Muscle of leg (tissue), 11 donors: ENCODE measurements around the gene ACSM5. TPM values are rescaled to one million over a fixed set of nuclear protein-coding genes. Genes with fewer than 3 reads are reported as not detected.

Source experiments
- DNase-seq: peaks from one replicate; pipeline ENCODE4 v3.0.0; 2013
- H3K27ac ChIP-seq: one replicate; pipeline ENCODE4 v1.5.1; 2013; ENCODE audit warnings: mild to moderate bottlenecking, low read length, control low read depth
- H3K27me3 ChIP-seq: one replicate; pipeline ENCODE4 v1.6.1; 2013; ENCODE audit warnings: low read length; ENCODE audit not compliant: control insufficient read depth, insufficient read depth
- H3K36me3 ChIP-seq: one replicate; pipeline ENCODE4 v1.6.1; 2013; ENCODE audit warnings: low read length; ENCODE audit not compliant: control insufficient read depth, insufficient read depth
- H3K4me1 ChIP-seq: one replicate; pipeline ENCODE4 v1.6.1; 2013; ENCODE audit warnings: low read length; ENCODE audit not compliant: control insufficient read depth, insufficient read depth
- H3K4me3 ChIP-seq: one replicate; pipeline ENCODE4 v1.5.1; 2013; ENCODE audit warnings: low read length, control low read depth
- H3K9me3 ChIP-seq: replicated peaks from 2 replicates; pipeline ENCODE4 v1.6.1; 2013; ENCODE audit warnings: low read depth, low read length; ENCODE audit not compliant: control insufficient read depth
- WGBS: methylation state at CpG from one replicate; pipeline ENCODE4 v1.1.5; 2013; ENCODE audit warnings: missing lambda C conversion rate; ENCODE audit not compliant: insufficient coverage; 5-methylcytosine and 5-hydroxymethylcytosine counted together
- polyA plus RNA-seq, 8 donors: library from polyadenylated mRNA; unstranded; fragments of 120-200 nt; gene quantifications; one replicate each; pipeline versions ENCODE4 v1.2.1 to v1.2.3, GENCODE V29; 2013; ENCODE audit warnings: inconsistent platforms in 1 of 8, low replicate concordance in 1 of 8; ENCODE audit not compliant: insufficient read length in 8 of 8, insufficient read depth in 1 of 8
- total RNA-seq: library from RNA; stranded (reverse); fragments of 120-200 nt; gene quantifications from one replicate; pipeline ENCODE4 v1.2.4, GENCODE V29; 2013

The ACSM5 gene
- total and polyA plus RNA-seq, 9 donors = 0.18 to 2.0 (median 0.45) TPM; not detected in 1

GRCh38 chr16:20485408-20485807, 76.1 kb downstream of the ACSM5 start:
- WGBS = no CpG with 5 or more reads among the region's 1 CpG
- H3K4me1 ChIP-seq = no peaks in the 10 kb centered on the region
- no peak overlapping the region for H3K4me3 ChIP-seq
- H3K27ac ChIP-seq = no peak overlapping the region
- H3K27me3 ChIP-seq = no peaks in the 10 kb centered on the region
- H3K9me3 ChIP-seq = no peaks in the 10 kb centered on the region
- H3K36me3 ChIP-seq = no peaks in the 10 kb centered on the region
- no peak for DNase-seq

Other genes with a start within 250 kb of the ACSM5 start
- not detected for gene GP2, start 82.0 kb upstream of the ACSM5 start, total RNA-seq
- gene GP2, start 82.0 kb upstream of the ACSM5 start, polyA plus RNA-seq = under 1 TPM in 4 of 8 donors, not detected in 4; 0.05 to 0.19 (median 0.08) TPM
- gene UMOD, start 56.8 kb upstream of the ACSM5 start, total RNA-seq = not detected
- gene UMOD, start 56.8 kb upstream of the ACSM5 start, polyA plus RNA-seq = not detected
- not detected for gene PDILT, start 4.8 kb upstream of the ACSM5 start, total RNA-seq
- gene PDILT, start 4.8 kb upstream of the ACSM5 start, polyA plus RNA-seq = not detected
- gene ACSM2A, start 42.0 kb downstream of the ACSM5 start, total RNA-seq = 0.09 TPM
- under 1 TPM; 0.21 to 0.61 (median 0.25) TPM for gene ACSM2A, start 42.0 kb downstream of the ACSM5 start, polyA plus RNA-seq
- gene ACSM2B, start 166.8 kb downstream of the ACSM5 start, total RNA-seq = 0.18 TPM
- gene ACSM2B, start 166.8 kb downstream of the ACSM5 start, polyA plus RNA-seq = 1 to 10 TPM in 1 of 8 donors, under 1 TPM in 7; 0.11 to 1.1 (median 0.55) TPM